ENCODE results near the gene EHHADH. TPM values are rescaled to one million over a fixed set of nuclear protein-coding genes. Genes with fewer than 3 reads are reported as not detected.

EHHADH gene
- total and polyA plus RNA-seq, 2 of the 13 experiments (the other 11 are each of a cell fraction or from before 2014, with no cell fraction given), result 14.5 to 38.9 TPM

DNA sequence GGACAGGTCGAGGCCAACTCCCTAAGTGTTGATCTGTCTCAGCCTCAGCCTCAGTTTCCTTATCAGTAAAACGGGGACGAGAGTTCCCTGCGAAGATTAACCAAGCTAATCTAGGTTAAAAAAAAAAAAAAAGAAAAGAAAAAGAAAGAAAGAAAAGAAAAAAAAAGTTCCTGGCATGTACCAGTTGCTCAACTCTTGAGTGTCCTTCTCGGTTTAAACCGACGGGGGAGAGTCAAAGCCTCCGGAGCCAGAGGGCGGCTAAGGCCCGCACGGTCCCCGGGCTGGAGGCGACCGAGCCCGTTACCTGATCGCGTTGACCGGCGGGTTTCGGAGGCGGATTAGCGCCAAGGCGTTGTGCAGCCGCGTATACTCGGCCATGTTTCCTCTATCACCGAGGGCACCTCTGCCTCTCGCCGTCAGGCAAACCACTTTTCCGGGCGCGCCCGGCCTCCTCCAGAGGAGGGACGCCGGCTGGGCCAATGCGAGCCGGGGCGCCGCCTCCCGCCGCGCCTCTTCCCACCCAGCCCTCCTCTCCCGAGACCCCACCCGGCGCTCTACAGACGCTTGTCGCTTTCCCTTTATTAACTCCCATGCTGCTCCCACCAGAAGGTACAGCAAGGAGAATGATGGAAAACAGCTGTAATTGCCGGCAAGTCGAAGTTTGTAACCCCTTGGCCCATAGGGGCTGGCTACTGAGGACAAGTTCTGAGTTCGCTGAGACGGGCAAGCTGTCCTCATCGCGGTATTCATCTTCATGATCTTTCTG lies at the start of gene EHHADH (continued):
- TF ChIP-seq RFX1 (IDR thresholded peaks at IDR 0.05) (no peak), HOXA7 (CRISPR knock-in tag; IDR thresholded peaks at IDR 0.05) (no peak), CCAR2 (optimal IDR thresholded peaks at IDR 0.05; ENCODE audit: low read depth, low read length) (no peak), FLYWCH1 (CRISPR knock-in tag; IDR thresholded peaks at IDR 0.05) (no peak), ZKSCAN8 (CRISPR knock-in tag; IDR thresholded peaks at IDR 0.05; ENCODE audit: borderline replicate concordance) (no peak; the same call in 1 of the 2 replicates), ZBTB20 (CRISPR knock-in tag; IDR thresholded peaks at IDR 0.05; ENCODE audit: borderline replicate concordance, low read depth) (no peak), CBX1 (IDR thresholded peaks at IDR 0.05; ENCODE audit: low read depth) (peak; percentile 65), ZNF180 (CRISPR knock-in tag; IDR thresholded peaks at IDR 0.05; ENCODE audit: borderline replicate concordance, low read depth) (no peak), TEAD3 (CRISPR knock-in tag; optimal IDR thresholded peaks at IDR 0.05; ENCODE audit: borderline replicate concordance) (no peak), CHD4 (IDR thresholded peaks at IDR 0.05; ENCODE audit: borderline replicate concordance, low read length) (no peak), ELF3 (CRISPR knock-in tag; IDR thresholded peaks at IDR 0.05) (peak; percentile 60; the same call in 1 of the 2 replicates), RBM39 (IDR thresholded peaks at IDR 0.05; ENCODE audit: low read depth, low read length, poor library complexity, severe bottlenecking) (peak; percentile 82), DR1 (CRISPR knock-in tag; IDR thresholded peaks at IDR 0.05) (peak; percentile 71; the same call in 1 of the 2 replicates), ATF7 (IDR thresholded peaks at IDR 0.05) (no peak), ATF7 (CRISPR knock-in tag; IDR thresholded peaks at IDR 0.05) (no peak), MXI1 (IDR thresholded peaks at IDR 0.05; ENCODE audit: borderline replicate concordance, low read depth, low read length) (peak; percentile 69; the same call in 1 of the 3 replicates), MEF2D (CRISPR knock-in tag; IDR thresholded peaks at IDR 0.05) (no peak), ZNF30 (CRISPR knock-in tag; IDR thresholded peaks at IDR 0.05) (no peak)
- TF ChIP-seq, protein P1, sequence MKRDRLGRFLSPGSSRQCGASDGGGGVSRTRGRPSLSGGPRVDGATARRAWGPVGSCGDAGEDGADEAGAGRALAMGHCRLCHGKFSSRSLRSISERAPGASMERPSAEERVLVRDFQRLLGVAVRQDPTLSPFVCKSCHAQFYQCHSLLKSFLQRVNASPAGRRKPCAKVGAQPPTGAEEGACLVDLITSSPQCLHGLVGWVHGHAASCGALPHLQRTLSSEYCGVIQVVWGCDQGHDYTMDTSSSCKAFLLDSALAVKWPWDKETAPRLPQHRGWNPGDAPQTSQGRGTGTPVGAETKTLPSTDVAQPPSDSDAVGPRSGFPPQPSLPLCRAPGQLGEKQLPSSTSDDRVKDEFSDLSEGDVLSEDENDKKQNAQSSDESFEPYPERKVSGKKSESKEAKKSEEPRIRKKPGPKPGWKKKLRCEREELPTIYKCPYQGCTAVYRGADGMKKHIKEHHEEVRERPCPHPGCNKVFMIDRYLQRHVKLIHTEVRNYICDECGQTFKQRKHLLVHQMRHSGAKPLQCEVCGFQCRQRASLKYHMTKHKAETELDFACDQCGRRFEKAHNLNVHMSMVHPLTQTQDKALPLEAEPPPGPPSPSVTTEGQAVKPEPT (CRISPR knock-in tag; IDR thresholded peaks at IDR 0.05; ENCODE audit: low read depth), result no peak
- TF ChIP-seq, protein P2, sequence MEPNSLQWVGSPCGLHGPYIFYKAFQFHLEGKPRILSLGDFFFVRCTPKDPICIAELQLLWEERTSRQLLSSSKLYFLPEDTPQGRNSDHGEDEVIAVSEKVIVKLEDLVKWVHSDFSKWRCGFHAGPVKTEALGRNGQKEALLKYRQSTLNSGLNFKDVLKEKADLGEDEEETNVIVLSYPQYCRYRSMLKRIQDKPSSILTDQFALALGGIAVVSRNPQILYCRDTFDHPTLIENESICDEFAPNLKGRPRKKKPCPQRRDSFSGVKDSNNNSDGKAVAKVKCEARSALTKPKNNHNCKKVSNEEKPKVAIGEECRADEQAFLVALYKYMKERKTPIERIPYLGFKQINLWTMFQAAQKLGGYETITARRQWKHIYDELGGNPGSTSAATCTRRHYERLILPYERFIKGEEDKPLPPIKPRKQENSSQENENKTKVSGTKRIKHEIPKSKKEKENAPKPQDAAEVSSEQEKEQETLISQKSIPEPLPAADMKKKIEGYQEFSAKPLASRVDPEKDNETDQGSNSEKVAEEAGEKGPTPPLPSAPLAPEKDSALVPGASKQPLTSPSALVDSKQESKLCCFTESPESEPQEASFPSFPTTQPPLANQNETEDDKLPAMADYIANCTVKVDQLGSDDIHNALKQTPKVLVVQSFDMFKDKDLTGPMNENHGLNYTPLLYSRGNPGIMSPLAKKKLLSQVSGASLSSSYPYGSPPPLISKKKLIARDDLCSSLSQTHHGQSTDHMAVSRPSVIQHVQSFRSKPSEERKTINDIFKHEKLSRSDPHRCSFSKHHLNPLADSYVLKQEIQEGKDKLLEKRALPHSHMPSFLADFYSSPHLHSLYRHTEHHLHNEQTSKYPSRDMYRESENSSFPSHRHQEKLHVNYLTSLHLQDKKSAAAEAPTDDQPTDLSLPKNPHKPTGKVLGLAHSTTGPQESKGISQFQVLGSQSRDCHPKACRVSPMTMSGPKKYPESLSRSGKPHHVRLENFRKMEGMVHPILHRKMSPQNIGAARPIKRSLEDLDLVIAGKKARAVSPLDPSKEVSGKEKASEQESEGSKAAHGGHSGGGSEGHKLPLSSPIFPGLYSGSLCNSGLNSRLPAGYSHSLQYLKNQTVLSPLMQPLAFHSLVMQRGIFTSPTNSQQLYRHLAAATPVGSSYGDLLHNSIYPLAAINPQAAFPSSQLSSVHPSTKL (CRISPR knock-in tag; IDR thresholded peaks at IDR 0.05), result peak; percentile 63
- TF ChIP-seq, protein P3, sequence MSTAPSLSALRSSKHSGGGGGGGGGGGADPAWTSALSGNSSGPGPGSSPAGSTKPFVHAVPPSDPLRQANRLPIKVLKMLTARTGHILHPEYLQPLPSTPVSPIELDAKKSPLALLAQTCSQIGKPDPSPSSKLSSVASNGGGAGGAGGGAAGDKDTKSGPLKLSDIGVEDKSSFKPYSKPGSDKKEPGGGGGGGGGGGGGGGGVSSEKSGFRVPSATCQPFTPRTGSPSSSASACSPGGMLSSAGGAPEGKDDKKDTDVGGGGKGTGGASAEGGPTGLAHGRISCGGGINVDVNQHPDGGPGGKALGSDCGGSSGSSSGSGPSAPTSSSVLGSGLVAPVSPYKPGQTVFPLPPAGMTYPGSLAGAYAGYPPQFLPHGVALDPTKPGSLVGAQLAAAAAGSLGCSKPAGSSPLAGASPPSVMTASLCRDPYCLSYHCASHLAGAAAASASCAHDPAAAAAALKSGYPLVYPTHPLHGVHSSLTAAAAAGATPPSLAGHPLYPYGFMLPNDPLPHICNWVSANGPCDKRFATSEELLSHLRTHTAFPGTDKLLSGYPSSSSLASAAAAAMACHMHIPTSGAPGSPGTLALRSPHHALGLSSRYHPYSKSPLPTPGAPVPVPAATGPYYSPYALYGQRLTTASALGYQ (CRISPR knock-in tag; IDR thresholded peaks at IDR 0.05), result no peak
- TF ChIP-seq, protein P4, sequence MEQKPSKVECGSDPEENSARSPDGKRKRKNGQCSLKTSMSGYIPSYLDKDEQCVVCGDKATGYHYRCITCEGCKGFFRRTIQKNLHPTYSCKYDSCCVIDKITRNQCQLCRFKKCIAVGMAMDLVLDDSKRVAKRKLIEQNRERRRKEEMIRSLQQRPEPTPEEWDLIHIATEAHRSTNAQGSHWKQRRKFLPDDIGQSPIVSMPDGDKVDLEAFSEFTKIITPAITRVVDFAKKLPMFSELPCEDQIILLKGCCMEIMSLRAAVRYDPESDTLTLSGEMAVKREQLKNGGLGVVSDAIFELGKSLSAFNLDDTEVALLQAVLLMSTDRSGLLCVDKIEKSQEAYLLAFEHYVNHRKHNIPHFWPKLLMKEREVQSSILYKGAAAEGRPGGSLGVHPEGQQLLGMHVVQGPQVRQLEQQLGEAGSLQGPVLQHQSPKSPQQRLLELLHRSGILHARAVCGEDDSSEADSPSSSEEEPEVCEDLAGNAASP (CRISPR knock-in tag; IDR thresholded peaks at IDR 0.05; ENCODE audit: borderline replicate concordance), result peak; percentile 56
